Fibroblast of lung (primary cell): ENCODE measurements around the gene ZNF280B. TPM values are rescaled to one million over a fixed set of nuclear protein-coding genes. Genes with fewer than 3 reads are reported as not detected.

ENCODE experiments used
- DNase-seq, 2 donors: peaks; one replicate each; pipeline versions ENCODE4 v3.0.0 to v3.0.0-alpha.2; 2010; ENCODE audit warnings: low read depth in 2 of 2
- H2AFZ ChIP-seq: 2 replicates; pipeline ENCODE4 v1.5.1; 2012; ENCODE audit warnings: low read length, control low read depth, inconsistent platforms
- H3K27ac ChIP-seq: 2 replicates; pipeline ENCODE4 v1.5.1; 2011; ENCODE audit warnings: low read length, control low read depth; ENCODE audit not compliant: insufficient read depth
- H3K27me3 ChIP-seq: 2 replicates; pipeline ENCODE4 v1.5.1; 2011; ENCODE audit warnings: mild to moderate bottlenecking, low read length; ENCODE audit not compliant: control insufficient read depth, insufficient read depth
- H3K36me3 ChIP-seq: 2 replicates; pipeline ENCODE4 v1.5.1; 2011; ENCODE audit warnings: low read length; ENCODE audit not compliant: control insufficient read depth, insufficient read depth
- H3K4me1 ChIP-seq: 2 replicates; pipeline ENCODE4 v1.5.1; 2011; ENCODE audit warnings: low read length; ENCODE audit not compliant: control insufficient read depth, insufficient read depth; ENCODE audit errors: extremely low read depth
- H3K4me2 ChIP-seq: 2 replicates; pipeline ENCODE4 v1.5.1; 2011; ENCODE audit warnings: low read length, control low read depth; ENCODE audit not compliant: insufficient read depth; ENCODE audit errors: extremely low read depth
- H3K4me3 ChIP-seq, 4 experiments: fragments of 200-600 bp in 1 of 4; sonication (generic) in 1 of 4; replicated peaks in 1 of 4; 2 replicates each; pipeline ENCODE4 v1.5.1; 2011 to 2016; ENCODE audit warnings: low read length in 4 of 4, low read depth in 3 of 4, mild to moderate bottlenecking in 3 of 4, control low read depth in 2 of 4, inconsistent platforms in 1 of 4, mixed read lengths in 1 of 4; ENCODE audit not compliant: insufficient read depth in 1 of 4; ENCODE audit errors: control extremely low read depth in 1 of 4
- H3K79me2 ChIP-seq: 2 replicates; pipeline ENCODE4 v1.5.1; 2012; ENCODE audit warnings: mild to moderate bottlenecking, low read length, inconsistent platforms; ENCODE audit not compliant: control insufficient read depth, insufficient read depth
- H3K9ac ChIP-seq: 2 replicates; pipeline ENCODE4 v1.5.1; 2011; ENCODE audit warnings: mild to moderate bottlenecking, low read length, control low read depth; ENCODE audit not compliant: insufficient read depth
- H3K9me3 ChIP-seq: 2 replicates; pipeline ENCODE4 v1.5.1; 2012; ENCODE audit warnings: low read depth, low read length; ENCODE audit not compliant: control insufficient read depth, insufficient read depth
- H4K20me1 ChIP-seq: 2 replicates; pipeline ENCODE4 v1.5.1; 2011; ENCODE audit warnings: low read length; ENCODE audit not compliant: control insufficient read depth, insufficient read depth; ENCODE audit errors: extremely low read depth
- CTCF ChIP-seq, 2 donors: IDR thresholded peaks in 1 of 2; conservative IDR thresholded peaks in 1 of 2; 1 replicate in 1 of 2; 2 replicates in 1 of 2; pipeline ENCODE4 v1.5.1; 2011 to 2012; ENCODE audit warnings: low read length in 2 of 2, control low read depth in 1 of 2, inconsistent platforms in 1 of 2, low read depth in 1 of 2, mild to moderate bottlenecking in 1 of 2
- EZH2 ChIP-seq: IDR thresholded peaks from 2 replicates; pipeline ENCODE4 v1.5.1; 2012; ENCODE audit warnings: low read length, control low read depth, mild to moderate bottlenecking; ENCODE audit errors: missing control alignments
- polyA plus RNA-seq, 2 donors: library from polyadenylated mRNA; depleted of rRNA in 1 of 2; stranded (reverse) in 1 of 2; unstranded in 1 of 2; fragments of >200 nt; gene quantifications; 2 replicates each; pipeline ENCODE4 v1.2.1, GENCODE V29; 2011 to 2012; ENCODE audit warnings: missing spikeins in 1 of 2
- total RNA-seq: library from RNA; depleted of rRNA; stranded (reverse); fragments of >200 nt; gene quantifications from 2 replicates; pipeline ENCODE4 v1.2.1, GENCODE V29; 2014

The ZNF280B gene
- total and polyA plus RNA-seq, 2 donors (not counting 1 experiment from before 2014, with no cell fraction given), result 0.33 to 0.81 TPM

- H3K4me1 ChIP-seq, result no peaks in the 10 kb centered on the region
- no peaks in the 10 kb centered on the region for H3K27me3 ChIP-seq
- no peak overlapping the region for H3K4me3 ChIP-seq
- no peak overlapping the region for H3K9ac ChIP-seq
- TF ChIP-seq EZH2, result no peak
- TF ChIP-seq CTCF (conservative IDR thresholded peaks at IDR 0.05 in 1 of 2, IDR thresholded peaks at IDR 0.05 in 1 of 2; ENCODE audit: low read depth in 1 of 2, low read length in 2 of 2), result no peak
- H3K4me2 ChIP-seq, result no peak overlapping the region
- H3K27ac ChIP-seq, result no peak overlapping the region
- DNase-seq, result no peak
- H3K36me3 ChIP-seq, result no peaks in the 10 kb centered on the region
- no peaks in the 10 kb centered on the region for H3K9me3 ChIP-seq
- H2AFZ ChIP-seq, result no peak overlapping the region
- H3K79me2 ChIP-seq, result no peaks in the 10 kb centered on the region
- no peaks in the 10 kb centered on the region for H4K20me1 ChIP-seq
These were observed 19.8 kb downstream of the ZNF280B start for GRCh38 chr22:22488736-22489135.

- H3K4me3 ChIP-seq, result no peak overlapping the region
- DNase-seq, result no peak
These were observed 20.5 kb downstream of the ZNF280B start for GRCh38 chr22:22487869-22488597.

GRCh38 chr22:22487059-22487458 lies 21.5 kb downstream of the ZNF280B start:
- H3K27ac ChIP-seq, result no peak overlapping the region
- no peak for TF ChIP-seq CTCF (conservative IDR thresholded peaks at IDR 0.05 in 1 of 2, IDR thresholded peaks at IDR 0.05 in 1 of 2; ENCODE audit: low read depth in 1 of 2, low read length in 2 of 2)
- no peaks in the 10 kb centered on the region for H3K9me3 ChIP-seq
- H3K36me3 ChIP-seq, result no peaks in the 10 kb centered on the region
- no peak for DNase-seq
- no peak overlapping the region for H2AFZ ChIP-seq
- H4K20me1 ChIP-seq, result no peaks in the 10 kb centered on the region
- H3K4me2 ChIP-seq, result no peak overlapping the region
- H3K4me1 ChIP-seq, result no peaks in the 10 kb centered on the region
- no peaks in the 10 kb centered on the region for H3K79me2 ChIP-seq
- H3K9ac ChIP-seq, result no peak overlapping the region
- H3K27me3 ChIP-seq, result no peaks in the 10 kb centered on the region
- H3K4me3 ChIP-seq, result no peak overlapping the region

More at GRCh38 chr22:22487869-22488597, 20.5 kb downstream of the ZNF280B start:
- TF ChIP-seq CTCF (conservative IDR thresholded peaks at IDR 0.05 in 1 of 2, IDR thresholded peaks at IDR 0.05 in 1 of 2; ENCODE audit: low read depth in 1 of 2, low read length in 2 of 2) (no peak), EZH2 (no peak)
- Histone ChIP-seq H3K4me2 (no peak overlapping the region), H3K27me3 (no peaks in the 10 kb centered on the region), H3K79me2 (no peaks in the 10 kb centered on the region), H4K20me1 (no peaks in the 10 kb centered on the region), H3K4me1 (no peaks in the 10 kb centered on the region), H2AFZ (no peak overlapping the region), H3K36me3 (no peaks in the 10 kb centered on the region), H3K9ac (no peak overlapping the region), H3K27ac (no peak overlapping the region), H3K9me3 (no peaks in the 10 kb centered on the region)
